Forelimb muscle (tissue), 1 donor: ENCODE measurements around the gene POLR1B. TPM values are rescaled to one million over a fixed set of nuclear protein-coding genes. Genes with fewer than 3 reads are reported as not detected.
"Not testable (repeated sequence)": the region's sequence is repeated elsewhere in the genome, so short reads cannot be mapped to it uniquely, and the experiment has no call there.

Experiments
- DNase-seq: peaks from one replicate; pipeline ENCODE4 v3.0.0-alpha.2; 2013; ENCODE audit warnings: low read depth
- polyA plus RNA-seq: library from polyadenylated mRNA; unstranded; fragments of 120-200 nt; gene quantifications from one replicate; pipeline ENCODE4 v1.2.1, GENCODE V29; 2013; ENCODE audit not compliant: insufficient read length

The POLR1B gene, protein sequence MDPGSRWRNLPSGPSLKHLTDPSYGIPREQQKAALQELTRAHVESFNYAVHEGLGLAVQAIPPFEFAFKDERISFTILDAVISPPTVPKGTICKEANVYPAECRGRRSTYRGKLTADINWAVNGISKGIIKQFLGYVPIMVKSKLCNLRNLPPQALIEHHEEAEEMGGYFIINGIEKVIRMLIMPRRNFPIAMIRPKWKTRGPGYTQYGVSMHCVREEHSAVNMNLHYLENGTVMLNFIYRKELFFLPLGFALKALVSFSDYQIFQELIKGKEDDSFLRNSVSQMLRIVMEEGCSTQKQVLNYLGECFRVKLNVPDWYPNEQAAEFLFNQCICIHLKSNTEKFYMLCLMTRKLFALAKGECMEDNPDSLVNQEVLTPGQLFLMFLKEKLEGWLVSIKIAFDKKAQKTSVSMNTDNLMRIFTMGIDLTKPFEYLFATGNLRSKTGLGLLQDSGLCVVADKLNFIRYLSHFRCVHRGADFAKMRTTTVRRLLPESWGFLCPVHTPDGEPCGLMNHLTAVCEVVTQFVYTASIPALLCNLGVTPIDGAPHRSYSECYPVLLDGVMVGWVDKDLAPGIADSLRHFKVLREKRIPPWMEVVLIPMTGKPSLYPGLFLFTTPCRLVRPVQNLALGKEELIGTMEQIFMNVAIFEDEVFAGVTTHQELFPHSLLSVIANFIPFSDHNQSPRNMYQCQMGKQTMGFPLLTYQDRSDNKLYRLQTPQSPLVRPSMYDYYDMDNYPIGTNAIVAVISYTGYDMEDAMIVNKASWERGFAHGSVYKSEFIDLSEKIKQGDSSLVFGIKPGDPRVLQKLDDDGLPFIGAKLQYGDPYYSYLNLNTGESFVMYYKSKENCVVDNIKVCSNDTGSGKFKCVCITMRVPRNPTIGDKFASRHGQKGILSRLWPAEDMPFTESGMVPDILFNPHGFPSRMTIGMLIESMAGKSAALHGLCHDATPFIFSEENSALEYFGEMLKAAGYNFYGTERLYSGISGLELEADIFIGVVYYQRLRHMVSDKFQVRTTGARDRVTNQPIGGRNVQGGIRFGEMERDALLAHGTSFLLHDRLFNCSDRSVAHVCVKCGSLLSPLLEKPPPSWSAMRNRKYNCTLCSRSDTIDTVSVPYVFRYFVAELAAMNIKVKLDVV
- polyA plus RNA-seq, result 11.6 TPM

DNA sequence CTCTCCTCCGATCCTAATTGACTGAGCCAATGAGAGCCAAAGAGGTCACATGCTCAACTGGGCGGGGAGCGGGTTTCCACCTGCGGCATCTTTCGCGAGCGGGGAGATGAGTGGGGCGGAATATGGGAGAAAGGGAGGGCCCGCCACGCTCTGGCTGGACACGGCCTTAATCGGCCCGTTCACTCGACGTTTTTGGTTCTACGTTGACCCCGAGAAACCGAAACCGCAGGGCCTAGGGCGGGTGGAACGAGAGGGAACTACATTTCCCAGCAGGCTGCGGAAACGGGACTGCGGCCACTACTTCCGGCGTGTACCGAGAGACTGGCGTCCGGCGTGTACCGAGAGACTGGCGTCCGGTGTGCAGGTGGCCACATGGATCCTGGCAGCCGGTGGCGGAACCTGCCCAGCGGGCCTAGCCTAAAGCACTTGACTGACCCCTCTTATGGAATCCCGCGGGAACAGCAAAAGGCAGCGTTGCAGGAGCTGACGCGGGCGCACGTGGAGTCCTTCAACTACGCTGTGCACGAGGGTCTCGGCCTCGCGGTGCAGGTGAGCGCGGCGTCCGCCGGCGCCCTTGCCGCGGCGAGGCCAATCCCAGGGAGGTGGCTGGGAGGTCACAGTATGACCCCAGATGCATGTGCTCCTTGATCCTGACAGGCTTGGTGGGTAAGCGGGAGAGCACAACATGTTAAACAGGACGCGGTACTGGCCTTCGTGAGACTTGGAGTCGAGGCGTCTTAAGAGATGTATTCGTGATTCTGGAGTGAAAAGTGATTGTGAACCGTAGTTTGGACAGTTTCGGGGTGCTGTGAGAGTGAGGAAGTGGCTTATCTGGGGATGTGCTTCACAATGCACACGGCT is at the start of gene POLR1B:
POLR1B (plus strand) TSS at position 343 of the 861 bp plus-strand sequence; CDS start at position 373, 30 bp downstream.
- DNase-seq, result peak; percentile 56

DNA sequence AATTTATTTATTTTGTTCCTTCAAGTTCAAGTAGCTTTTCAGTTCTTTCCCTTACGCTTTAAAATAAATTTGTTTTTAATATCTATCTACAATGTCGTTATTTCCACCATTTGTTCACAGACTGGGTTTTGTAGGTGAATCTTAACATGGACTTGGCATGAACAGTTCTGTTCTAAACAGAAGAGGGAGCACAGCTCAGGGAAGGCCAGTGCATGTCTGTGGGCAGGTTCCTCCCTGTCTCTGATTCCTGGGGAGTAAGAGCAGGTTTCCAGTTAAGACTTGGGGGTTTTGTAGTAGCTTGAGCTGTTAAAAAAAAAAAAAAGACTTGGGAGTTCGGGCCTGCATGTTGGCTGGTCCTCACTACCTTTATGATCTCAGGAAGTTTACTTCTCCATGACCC is 49.2 kb upstream of the POLR1B start:
- no peak for DNase-seq

DNA sequence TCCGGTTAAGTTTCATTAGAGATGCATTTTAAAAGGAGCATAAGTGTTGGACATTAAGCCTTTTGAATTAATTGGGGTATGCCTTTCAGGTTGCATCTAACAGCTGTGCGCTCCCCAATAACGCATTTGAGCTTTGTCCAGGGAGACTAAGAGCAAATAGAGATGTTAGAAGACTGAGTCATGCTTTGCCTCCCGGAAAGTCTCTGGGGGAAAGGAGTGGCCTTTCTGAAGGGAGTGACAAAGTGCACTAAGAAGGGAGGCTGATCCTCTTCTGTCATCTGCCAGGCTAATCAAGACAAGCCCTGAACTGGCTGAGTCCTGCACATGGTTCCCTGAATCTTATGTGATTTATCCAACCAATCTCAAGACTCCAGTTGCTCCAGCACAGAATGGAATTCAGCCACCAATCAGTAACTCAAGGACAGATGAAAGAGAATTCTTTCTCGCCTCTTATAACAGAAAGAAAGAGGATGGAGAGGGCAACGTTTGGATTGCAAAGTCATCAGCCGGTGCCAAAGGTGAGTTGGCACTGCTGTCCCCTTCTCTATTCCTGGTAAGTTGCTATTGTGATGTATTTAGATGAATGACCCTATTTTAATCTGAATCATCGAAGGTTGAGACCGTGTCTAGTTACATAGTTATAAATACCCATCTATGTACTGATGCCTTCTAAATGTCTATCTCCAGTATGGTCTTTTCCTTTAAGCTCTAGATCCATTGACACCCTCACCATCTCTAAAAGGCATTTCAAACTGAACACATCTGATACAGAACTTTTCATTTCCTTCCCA is 48.2 kb upstream of the POLR1B start:
- no peak for DNase-seq

DNA sequence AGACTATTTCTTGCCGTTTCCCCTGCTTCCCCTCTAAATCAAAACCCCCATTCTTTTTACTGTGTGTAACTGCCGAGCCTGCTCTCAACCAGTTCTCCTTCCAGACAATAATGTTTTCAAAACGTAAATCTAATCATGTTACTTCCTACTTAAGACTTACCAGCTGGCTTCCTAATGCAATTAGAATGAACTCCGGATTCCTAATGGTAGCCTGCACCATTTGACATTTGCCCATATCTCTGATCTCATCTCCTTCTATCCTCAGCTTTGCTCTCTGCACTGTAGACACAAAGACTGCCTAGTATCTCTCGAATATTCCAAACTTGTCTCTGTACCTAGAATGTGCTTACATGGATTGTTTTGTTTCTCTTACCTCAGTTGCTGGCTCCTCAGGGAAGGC is 47.4 kb upstream of the POLR1B start:
- DNase-seq, result no peak

DNA sequence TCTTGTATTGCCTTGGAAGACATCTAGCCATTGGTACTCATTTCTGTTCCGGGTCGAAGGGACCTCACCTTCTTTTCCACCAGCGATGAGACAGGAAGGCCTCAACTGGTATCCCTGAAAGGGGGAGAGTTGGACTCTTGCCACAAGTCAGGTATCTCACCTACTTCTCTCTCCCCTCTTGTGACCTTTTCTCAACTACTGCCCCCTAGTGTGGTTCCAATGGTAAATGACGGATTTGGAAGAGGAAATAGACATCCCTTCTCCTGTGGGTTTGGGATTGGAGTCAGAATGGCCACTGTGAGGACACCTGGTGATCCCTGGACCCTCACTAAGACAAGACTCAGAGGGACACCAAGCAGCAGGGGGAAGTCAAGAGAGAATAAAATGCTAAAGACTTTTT is 46.4 kb upstream of the POLR1B start:
- DNase-seq, result not testable (repeated sequence)

DNA sequence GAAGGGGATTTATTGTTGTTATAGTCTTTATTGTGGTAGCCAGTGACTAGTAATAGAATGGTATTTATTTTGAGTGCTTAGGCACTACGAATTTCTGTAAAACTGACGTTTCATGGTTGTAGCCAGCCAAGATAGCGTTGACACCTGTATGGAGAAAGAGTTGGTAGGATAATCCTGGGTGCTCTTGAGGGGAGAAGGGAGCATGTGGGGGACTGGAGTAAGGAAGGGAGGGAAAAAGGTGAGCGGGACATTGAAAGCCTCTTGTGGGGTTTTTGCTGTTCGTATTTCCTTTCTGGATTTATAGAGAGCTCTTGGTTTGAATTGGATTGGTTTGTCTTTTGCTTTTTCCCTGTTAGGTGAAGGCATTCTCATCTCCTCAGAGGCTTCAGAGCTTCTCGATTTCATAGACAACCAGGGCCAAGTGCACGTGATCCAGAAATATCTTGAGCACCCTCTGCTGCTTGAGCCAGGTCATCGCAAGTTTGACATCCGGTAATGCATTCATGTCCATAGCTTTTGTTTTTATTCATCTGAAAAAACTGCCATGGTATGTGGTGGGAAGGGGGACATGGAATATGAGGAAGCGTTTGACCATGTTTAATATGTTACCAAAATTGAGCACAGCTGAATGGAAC is 41.3 kb upstream of the POLR1B start:
- DNase-seq, result not testable (repeated sequence)

DNA sequence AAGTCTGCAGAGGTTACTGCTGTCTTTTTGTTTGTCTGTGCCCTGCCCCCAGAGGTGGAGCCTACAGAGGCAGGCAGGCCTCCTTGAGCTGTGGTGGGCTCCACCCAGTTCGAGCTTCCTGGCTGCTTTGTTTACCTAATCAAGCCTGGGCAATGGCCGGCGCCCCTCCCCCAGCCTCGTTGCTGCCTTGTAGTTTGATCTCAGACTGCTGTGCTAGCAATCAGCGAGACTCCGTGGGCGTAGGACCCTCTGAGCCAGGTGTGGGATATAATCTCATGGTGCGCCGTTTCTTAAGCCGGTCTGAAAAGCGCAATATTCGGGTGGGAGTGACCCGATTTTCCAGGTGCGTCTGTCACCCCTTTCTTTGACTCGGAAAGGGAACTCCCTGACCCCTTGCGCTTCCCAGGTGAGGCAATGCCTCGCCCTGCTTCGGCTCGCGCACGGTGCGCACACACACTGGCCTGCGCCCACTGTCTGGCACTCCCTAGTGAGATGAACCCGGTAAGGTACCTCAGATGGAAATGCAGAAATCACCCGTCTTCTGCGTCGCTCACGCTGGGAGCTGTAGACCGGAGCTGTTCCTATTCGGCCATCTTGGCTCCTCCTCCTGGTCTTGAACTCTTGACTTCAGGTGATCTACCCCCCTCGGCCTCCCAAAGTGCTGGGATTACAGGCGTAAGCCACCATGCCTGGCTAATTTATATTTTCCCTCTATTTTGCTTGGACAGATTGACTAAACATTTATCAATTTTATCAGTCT is 32.8 kb upstream of the POLR1B start:
- DNase-seq, result not testable (repeated sequence)

DNA sequence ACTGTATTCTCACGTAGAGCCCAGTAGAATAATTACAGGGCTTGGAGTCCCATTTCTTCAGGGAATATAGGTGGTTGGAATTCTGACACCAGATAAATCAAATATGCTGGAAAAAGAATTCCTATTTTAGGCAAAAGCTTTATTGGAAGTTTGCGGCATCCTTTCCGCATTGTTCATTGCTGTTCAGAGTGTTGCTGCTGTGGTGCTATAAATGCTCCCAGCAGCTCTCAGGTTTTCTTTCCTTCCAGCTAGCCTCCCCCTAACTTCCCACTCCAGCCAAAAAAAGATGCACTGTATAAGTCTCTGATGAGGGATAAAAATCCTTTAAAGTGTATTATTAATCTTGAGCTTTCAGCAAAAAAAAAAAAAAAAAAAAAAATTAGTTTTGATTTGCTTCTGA is 25.5 kb upstream of the POLR1B start:
- DNase-seq, result no peak

DNA sequence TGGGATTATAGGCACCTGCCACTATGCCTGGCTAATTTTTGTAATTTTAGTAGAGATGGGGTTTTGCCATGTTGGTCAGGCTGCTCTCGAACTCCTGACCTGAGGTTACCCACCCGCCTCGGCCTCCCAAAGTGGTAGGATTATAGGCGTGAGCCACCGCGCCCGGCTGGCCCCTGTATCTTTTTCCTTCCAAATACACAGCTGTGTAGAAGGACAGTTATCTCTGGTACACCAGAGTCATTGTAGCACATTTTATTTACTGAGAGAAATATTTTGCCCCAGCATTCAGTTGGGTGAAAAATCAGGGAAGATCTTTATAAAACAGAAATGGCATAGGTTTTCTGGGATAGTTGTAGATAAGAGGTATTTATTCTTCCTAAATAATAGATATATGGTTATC is 23.5 kb upstream of the POLR1B start:
- DNase-seq, result no peak

DNA sequence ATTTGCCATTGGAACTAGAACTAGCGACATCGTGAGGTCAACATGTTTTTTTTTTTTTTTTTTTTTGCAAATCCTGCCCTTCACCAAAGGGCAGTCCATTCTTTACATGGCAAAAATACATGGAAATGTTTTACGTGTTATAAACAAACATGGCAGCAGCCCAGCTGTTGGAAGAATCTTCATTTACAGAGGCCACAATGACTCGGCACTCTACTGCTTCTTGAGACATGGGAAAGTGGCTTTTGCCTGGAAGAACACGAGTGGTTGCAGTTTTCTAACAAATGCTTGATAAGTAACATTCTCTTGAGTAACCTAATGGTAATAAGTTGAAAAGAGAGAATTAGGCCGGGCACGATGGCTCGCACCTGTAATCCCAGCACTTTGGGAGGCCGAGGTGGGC is 22.8 kb upstream of the POLR1B start:
- DNase-seq, result no peak

DNA sequence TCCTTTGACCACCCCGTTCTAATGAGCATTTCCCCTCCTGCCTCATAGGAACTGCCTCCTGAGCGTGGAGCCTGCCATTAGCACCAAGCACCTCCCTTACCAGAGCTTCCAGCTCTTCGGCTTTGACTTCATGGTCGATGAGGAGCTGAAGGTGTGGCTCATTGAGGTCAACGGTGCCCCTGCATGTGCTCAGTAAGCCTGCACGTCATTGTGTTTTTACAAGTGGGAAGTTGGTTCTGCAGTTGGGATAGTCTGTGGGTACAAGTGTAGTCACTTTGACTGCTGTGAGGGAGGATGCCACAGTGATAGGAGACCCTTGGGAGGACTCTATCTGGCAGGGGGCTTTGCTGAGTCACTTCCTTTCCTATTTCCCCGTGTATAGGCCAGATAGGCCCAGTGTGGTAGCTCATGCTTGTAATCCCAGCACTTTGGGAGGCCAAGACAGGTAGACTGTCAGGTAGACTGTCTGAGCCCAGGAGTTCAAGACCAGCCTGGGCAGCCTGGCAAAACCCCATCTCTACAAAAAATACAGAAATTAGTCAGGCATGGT is 22.0 kb upstream of the POLR1B start:
- DNase-seq, result no peak

DNA sequence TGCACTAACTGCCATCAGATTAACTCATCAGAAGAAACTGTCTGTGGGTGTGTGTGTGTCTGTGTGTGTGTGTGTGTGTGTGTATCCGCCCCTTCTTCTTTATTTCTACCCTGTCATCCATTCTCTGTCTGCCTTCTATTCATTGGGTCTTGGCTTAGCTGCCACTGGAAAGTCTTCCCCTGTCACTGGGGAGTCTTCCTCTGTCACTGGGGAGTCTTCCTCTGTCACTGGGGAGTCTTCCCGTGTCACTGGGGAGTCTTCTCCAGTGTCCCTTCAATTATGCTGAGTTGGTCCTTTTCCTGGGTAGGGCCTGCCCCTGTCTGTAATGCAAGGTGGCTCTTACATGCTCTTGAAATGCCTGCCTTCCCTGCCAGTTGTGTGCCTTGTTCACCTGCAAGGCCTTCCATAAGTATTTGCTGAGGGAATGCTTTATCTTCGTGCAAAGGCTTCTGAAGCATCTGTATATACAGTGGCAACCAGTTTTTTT is 18.9 kb upstream of the POLR1B start:
- DNase-seq, result no peak

DNA sequence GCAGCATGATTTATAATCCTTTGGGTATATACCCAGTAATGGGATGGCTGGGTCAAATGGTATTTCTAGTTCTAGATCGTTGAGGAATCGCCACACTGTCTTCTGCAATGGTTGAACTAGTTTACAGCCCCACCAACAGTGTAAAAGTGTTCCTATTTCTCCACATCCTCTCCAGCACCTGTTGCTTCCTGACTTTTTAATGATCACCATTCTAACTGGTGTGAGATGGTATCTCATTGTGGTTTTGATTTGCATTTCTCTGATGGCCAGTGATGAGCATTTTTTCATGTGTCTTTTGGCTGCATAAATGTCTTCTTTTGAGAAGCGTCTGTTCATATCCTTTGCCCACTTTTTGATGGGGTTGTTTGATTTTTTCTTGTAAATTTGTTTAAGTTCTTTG is 18.0 kb upstream of the POLR1B start:
- DNase-seq, result not testable (repeated sequence)

DNA sequence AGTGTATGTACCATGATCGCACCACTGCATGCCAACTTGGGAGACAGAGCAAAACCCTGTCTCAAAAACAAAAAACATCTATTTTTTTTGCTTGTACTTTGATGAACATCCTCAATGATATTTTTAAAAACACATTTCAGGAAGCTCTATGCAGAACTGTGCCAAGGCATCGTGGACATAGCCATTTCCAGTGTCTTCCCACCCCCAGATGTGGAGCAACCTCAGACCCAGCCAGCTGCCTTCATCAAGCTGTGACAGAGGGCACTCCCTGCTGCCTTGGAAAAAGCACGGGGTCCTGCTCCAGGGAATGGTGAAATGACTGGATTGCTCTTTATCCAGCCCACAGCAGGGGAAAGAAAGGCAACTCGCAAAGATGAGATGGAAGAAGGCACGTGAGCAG is 13.7 kb upstream of the POLR1B start:
- no peak for DNase-seq

DNA sequence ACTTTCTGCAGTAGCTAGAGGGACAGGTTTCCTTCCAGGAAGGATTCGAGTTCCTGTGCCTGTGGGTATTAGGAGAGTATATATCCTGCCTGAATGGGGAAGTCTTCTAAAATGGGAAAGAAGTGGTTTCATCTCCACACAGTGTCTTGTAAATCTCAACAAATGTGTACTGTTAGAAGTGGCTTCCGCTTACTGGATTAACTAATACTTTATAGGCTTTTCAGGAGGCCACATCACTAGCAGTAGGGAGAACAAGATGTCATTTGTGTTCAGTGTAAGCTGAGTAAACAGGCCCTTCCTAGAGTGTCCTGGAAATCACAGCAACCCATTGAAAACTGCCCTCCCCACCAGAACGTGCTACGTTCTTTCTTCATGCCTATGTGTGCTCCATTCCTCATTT is 12.5 kb upstream of the POLR1B start:
- no peak for DNase-seq

DNA sequence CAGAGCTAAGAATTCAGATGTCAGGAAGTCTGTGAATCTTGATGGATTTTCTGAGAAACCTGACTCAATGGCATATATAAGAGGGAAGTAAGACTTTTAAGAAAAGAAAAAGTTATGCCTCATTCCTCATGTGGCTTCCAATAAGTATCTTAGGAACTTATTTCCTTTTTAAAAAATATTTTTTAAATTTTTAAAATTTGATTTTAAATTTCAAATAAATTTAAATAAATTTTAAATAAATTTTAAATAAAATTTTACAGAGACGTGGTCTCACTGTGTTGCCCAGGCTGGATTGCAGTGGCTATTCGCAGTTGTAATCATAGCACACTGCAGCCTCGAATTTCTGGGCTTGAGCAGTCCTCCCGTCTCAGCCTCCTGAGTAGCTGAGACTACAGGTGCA is 11.5 kb upstream of the POLR1B start:
- DNase-seq, result no peak

DNA sequence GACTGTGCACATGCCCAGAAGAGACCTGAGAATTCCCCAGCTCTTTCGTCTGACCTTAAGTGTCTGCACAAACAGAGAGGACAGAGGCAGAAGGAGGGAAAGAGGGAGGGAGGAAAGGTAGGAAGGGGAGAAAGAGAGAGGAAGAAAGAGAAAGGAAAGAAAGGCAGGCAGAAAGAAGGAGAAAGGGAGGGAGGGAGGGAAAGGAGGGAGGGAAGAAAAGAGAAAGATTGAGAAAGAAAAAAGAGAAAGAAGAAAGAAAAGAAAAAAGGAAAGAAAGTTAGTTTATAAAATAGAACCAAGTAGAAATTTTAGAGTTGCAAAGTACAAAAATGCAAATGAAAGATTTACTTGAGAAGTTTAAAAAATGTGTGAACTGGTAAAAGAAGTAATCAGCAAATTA is 7.4 kb upstream of the POLR1B start:
- DNase-seq, result no peak

DNA sequence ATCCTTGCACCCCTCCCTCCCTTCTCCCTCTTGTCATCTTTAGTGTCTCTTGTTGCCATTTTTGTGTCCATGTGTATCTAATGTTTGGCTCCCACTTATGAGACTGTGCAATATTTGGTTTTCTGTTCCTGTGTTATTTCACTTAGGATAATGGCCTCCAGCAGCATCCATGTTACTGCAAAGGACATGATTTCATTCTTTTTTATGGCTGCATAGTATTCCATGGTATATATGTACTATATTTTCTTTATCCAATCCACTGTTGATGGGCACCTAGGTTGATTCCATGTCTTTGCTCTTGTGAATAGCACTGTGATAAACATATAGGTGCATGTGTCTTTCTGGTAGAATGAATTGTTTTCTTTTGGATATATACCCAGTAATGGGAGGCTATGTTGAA is 5.6 kb upstream of the POLR1B start:
- DNase-seq, result not testable (repeated sequence)

DNA sequence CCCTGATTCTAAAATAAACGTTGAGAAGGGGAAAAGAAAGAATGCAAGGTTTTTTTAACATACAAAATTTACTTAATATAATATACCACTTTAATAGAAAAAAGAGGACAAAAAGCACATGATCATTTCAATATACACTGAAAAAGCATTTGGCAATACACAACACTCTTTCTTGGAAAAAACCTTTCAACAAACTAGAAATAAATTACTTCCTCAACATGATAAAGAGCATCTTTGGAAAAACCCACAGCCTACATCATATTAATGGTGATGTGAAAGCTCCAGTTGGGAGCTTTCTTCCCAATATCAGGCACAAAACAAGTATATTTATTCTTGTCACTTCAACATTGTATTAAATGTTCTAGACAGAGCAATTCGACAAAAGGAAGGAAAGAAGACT is 3.0 kb upstream of the POLR1B start:
- no peak for DNase-seq
